Hypothalamus (tissue), 51 donors: ENCODE measurements around the gene SLC9A3.

Experiments
- DNase-seq, 51 donors: peaks; one replicate each; lab custom pipeline; 2025; lab: John Stamatoyannopoulos, UW

The SLC9A3 gene

GRCh38 chr5:527646-528628 is 3.7 kb upstream of the SLC9A3 start:
- DNase-seq = no peak

- no peak for DNase-seq
These were observed 2.3 kb upstream of the SLC9A3 start for GRCh38 chr5:526456-527088.

- DNase-seq = no peak
These were observed 1.7 kb upstream of the SLC9A3 start for GRCh38 chr5:525916-526315.

- no peak for DNase-seq
These were observed 918 bp upstream of the SLC9A3 start for GRCh38 chr5:524973-525761.

- DNase-seq = no peak
These were observed 617 bp downstream of the SLC9A3 start for GRCh38 chr5:523441-524222.

GRCh38 chr5:522899-523440 is 1.3 kb downstream of the SLC9A3 start:
- no peak for DNase-seq

GRCh38 chr5:522116-522515 is 2.1 kb downstream of the SLC9A3 start:
- no peak for DNase-seq

- no peak for DNase-seq
These were observed 2.6 kb downstream of the SLC9A3 start for GRCh38 chr5:521680-522079.

GRCh38 chr5:520850-521226 is 3.4 kb downstream of the SLC9A3 start:
- DNase-seq = no peak

GRCh38 chr5:520196-520849 is 3.9 kb downstream of the SLC9A3 start:
- DNase-seq = no peak

GRCh38 chr5:518721-519120 is 5.5 kb downstream of the SLC9A3 start:
- no peak for DNase-seq

GRCh38 chr5:517535-518100 is 6.6 kb downstream of the SLC9A3 start:
- DNase-seq = no peak

GRCh38 chr5:516980-517379 is 7.3 kb downstream of the SLC9A3 start:
- no peak for DNase-seq

GRCh38 chr5:516338-516925 is 7.8 kb downstream of the SLC9A3 start:
- DNase-seq = no peak

- no peak for DNase-seq
These were observed 8.9 kb downstream of the SLC9A3 start for GRCh38 chr5:515273-515836.

- DNase-seq = no peak
These were observed 9.6 kb downstream of the SLC9A3 start for GRCh38 chr5:514673-515072.

GRCh38 chr5:514101-514485 is 10.2 kb downstream of the SLC9A3 start:
- DNase-seq = no peak

GRCh38 chr5:513216-514100 is 10.8 kb downstream of the SLC9A3 start:
- DNase-seq = no peak
